Natural killer cell (primary cell): Measurements from ENCODE around the gene CFL1. TPM values are rescaled to one million over a fixed set of nuclear protein-coding genes. Genes with fewer than 3 reads are reported as not detected.

ENCODE experiments used
- ATAC-seq, 3 donors: fragments of 150-1000 bp in 2 of 3; fragments of 200-7000 bp in 1 of 3; cut with Tn5 transposase; 1 replicate in 1 of 3; 2 replicates in 2 of 3; pipeline ENCODE4 v1.10.0; 2021; ENCODE audit warnings: mild to moderate bottlenecking in 2 of 3, moderate library complexity in 2 of 3
- DNase-seq, 2 donors: peaks; one replicate each; pipeline versions ENCODE4 v3.0.0 to v3.0.0-alpha.2; 2013 to 2021; ENCODE audit warnings: mixed read lengths in 1 of 2
- H3K27ac ChIP-seq: one replicate; pipeline ENCODE4 v1.5.1; 2013; ENCODE audit warnings: mild to moderate bottlenecking, low read length
- H3K27me3 ChIP-seq: one replicate; pipeline ENCODE4 v1.6.1; 2013; ENCODE audit warnings: low read length; ENCODE audit not compliant: control insufficient read depth, insufficient read depth
- H3K36me3 ChIP-seq: one replicate; pipeline ENCODE4 v1.6.1; 2013; ENCODE audit warnings: low read length; ENCODE audit not compliant: control insufficient read depth, insufficient read depth
- H3K4me1 ChIP-seq: one replicate; pipeline ENCODE4 v1.6.1; 2013; ENCODE audit warnings: low read length; ENCODE audit not compliant: control insufficient read depth, insufficient read depth
- H3K4me3 ChIP-seq: one replicate; pipeline ENCODE4 v1.5.1; 2013; ENCODE audit warnings: low read length
- H3K9me3 ChIP-seq: one replicate; pipeline ENCODE4 v1.6.1; 2013; ENCODE audit warnings: low read length; ENCODE audit not compliant: control insufficient read depth, insufficient read depth
- H3K27ac Mint-ChIP-seq, 2 donors: one replicate each; pipeline ENCODE4 v1.8.0; 2022; ENCODE audit warnings: mild to moderate bottlenecking in 2 of 2, mixed read lengths in 2 of 2, moderate library complexity in 1 of 2
- H3K27me3 Mint-ChIP-seq, 2 donors: one replicate each; pipeline ENCODE4 v1.8.0; 2022; ENCODE audit warnings: low read depth in 2 of 2, mixed read lengths in 2 of 2
- H3K36me3 Mint-ChIP-seq: one replicate; pipeline ENCODE4 v1.8.0; 2022; ENCODE audit warnings: mixed read lengths
- H3K4me1 Mint-ChIP-seq, 2 donors: one replicate each; pipeline ENCODE4 v1.8.0; 2022; ENCODE audit warnings: mixed read lengths in 2 of 2
- H3K4me3 Mint-ChIP-seq: one replicate; pipeline ENCODE4 v1.8.0; 2022; ENCODE audit warnings: mild to moderate bottlenecking, moderate library complexity, mixed read lengths
- H3K9me3 Mint-ChIP-seq, 2 donors: one replicate each; pipeline ENCODE4 v1.8.0; 2022; ENCODE audit warnings: mixed read lengths in 2 of 2
- WGBS: methylation state at CpG from one replicate; pipeline ENCODE4 v1.1.7; 2013; ENCODE audit warnings: missing lambda C conversion rate; ENCODE audit not compliant: insufficient coverage; 5-methylcytosine and 5-hydroxymethylcytosine counted together
- intact Hi-C: fragments of 100-400 bp; cut with micrococcal nuclease; formaldehyde crosslinking; loops from one replicate; pipeline ENCODE4 v1.14.2; 2022
- total RNA-seq, 4 donors: library from RNA; stranded (reverse); fragments of 120-200 nt in 1 of 4; gene quantifications; one replicate each; pipeline versions ENCODE4 v1.2.3 to v1.2.4, GENCODE V29; 2013 to 2022
- TF ChIP-seq, protein P1 (sequence below): fragments of 200-600 bp; IDR thresholded peaks from one replicate; pipeline ENCODE4 v1.8.0; 2022; ENCODE audit warnings: antibody characterized with exemption

CFL1 gene
- total RNA-seq, 3 donors from 2014 or later (not counting 1 experiment from before 2014, with no cell fraction given), result 1,035 to 1,220 (median 1,095) TPM

DNA sequence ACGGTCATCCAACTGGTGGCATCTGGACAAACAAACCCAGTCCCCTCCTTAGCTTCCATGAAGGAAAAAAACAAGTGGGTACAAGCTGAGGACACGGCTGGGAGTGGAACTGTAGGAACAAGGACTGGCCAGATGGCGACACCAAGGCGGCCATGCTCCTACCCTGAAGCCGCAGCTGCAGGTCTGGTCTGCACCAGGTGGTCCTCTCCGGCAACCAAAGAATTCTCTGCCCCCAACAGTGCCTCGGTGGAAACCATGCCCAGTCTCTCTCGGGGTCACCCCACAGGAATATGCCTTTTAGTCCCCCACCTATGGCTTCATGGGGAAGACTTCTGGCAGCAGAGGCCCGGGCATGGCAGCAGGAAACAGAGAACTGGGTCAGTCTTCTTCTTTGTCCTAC, 48.5 kb downstream of the CFL1 start:
- Histone ChIP-seq H3K36me3 (no peaks in the 10 kb centered on the region), H3K4me3 (no peak overlapping the region), H3K27ac (no peak overlapping the region), H3K4me1 (no peaks in the 10 kb centered on the region), H3K9me3 (no peaks in the 10 kb centered on the region), H3K27me3 (no peaks in the 10 kb centered on the region)
- Mint-ChIP-seq H3K9me3 (no peaks in the 10 kb centered on the region), H3K4me3 (no peak overlapping the region), H3K4me1 (no peaks in the 10 kb centered on the region), H3K27ac (no peak overlapping the region), H3K27me3 (peaks cover 2 to 9% of the 10 kb centered on the region in 2 donors), H3K36me3 (no peaks in the 10 kb centered on the region)
- DNase-seq, result no peak
- ATAC-seq, result no peak
- intact Hi-C loops, result no loop called here
- 84% methylated on average over 9 of the region's 9 CpGs for WGBS
- TF ChIP-seq, protein P1, sequence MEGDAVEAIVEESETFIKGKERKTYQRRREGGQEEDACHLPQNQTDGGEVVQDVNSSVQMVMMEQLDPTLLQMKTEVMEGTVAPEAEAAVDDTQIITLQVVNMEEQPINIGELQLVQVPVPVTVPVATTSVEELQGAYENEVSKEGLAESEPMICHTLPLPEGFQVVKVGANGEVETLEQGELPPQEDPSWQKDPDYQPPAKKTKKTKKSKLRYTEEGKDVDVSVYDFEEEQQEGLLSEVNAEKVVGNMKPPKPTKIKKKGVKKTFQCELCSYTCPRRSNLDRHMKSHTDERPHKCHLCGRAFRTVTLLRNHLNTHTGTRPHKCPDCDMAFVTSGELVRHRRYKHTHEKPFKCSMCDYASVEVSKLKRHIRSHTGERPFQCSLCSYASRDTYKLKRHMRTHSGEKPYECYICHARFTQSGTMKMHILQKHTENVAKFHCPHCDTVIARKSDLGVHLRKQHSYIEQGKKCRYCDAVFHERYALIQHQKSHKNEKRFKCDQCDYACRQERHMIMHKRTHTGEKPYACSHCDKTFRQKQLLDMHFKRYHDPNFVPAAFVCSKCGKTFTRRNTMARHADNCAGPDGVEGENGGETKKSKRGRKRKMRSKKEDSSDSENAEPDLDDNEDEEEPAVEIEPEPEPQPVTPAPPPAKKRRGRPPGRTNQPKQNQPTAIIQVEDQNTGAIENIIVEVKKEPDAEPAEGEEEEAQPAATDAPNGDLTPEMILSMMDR, result no peak

GRCh38 chr11:65808744-65809341, 49.1 kb downstream of the CFL1 start:
- no peak for DNase-seq
- TF ChIP-seq, protein P1, result no peak
- ATAC-seq, result no peak
- no peak overlapping the region for H3K27ac ChIP-seq
- H3K4me3 ChIP-seq, result no peak overlapping the region
- Mint-ChIP-seq H3K4me3 (no peak overlapping the region), H3K36me3 (no peaks in the 10 kb centered on the region), H3K27me3 (peaks cover 9 to 14% of the 10 kb centered on the region in 2 donors), H3K27ac (no peak overlapping the region), H3K9me3 (no peaks in the 10 kb centered on the region), H3K4me1 (no peaks in the 10 kb centered on the region)
- no peaks in the 10 kb centered on the region for H3K36me3 ChIP-seq
- H3K4me1 ChIP-seq, result no peaks in the 10 kb centered on the region
- H3K9me3 ChIP-seq, result no peaks in the 10 kb centered on the region
- peaks cover 3% of the 10 kb centered on the region for H3K27me3 ChIP-seq
- intact Hi-C loops, result no loop called here
- WGBS, result 84% methylated on average over 20 of the region's 20 CpGs

GRCh38 chr11:65806979-65807378, 51.0 kb downstream of the CFL1 start:
- H3K36me3 ChIP-seq, result no peaks in the 10 kb centered on the region
- H3K4me1 Mint-ChIP-seq, result no peaks in the 10 kb centered on the region
- no peak overlapping the region for H3K27ac Mint-ChIP-seq
- intact Hi-C loops, result no loop called here
- no peaks in the 10 kb centered on the region for H3K9me3 Mint-ChIP-seq
- TF ChIP-seq, protein P1, result no peak
- H3K36me3 Mint-ChIP-seq, result no peaks in the 10 kb centered on the region
- H3K27me3 Mint-ChIP-seq, result peaks cover 22 to 23% of the 10 kb centered on the region in 2 donors
- DNase-seq, result no peak
- H3K4me1 ChIP-seq, result no peaks in the 10 kb centered on the region
- ATAC-seq, result no peak
- peaks cover 7% of the 10 kb centered on the region for H3K27me3 ChIP-seq
- no peak overlapping the region for H3K4me3 ChIP-seq
- WGBS, result 77% methylated on average over 6 of the region's 6 CpGs
- no peaks in the 10 kb centered on the region for H3K9me3 ChIP-seq
- no peak overlapping the region for H3K4me3 Mint-ChIP-seq
- H3K27ac ChIP-seq, result no peak overlapping the region

Other genes with a start within 250 kb of the CFL1 start
- 10 to 100 TPM; 85.3 to 94.5 (median 94.0) TPM for gene MAP3K11, start 244.0 kb downstream of the CFL1 start, total RNA-seq
- gene PCNX3, start 242.4 kb downstream of the CFL1 start, total RNA-seq, result 100 to 1,000 TPM; 101 to 105 (median 102) TPM
- 100 to 1,000 TPM; 520 to 776 (median 743) TPM for gene SIPA1, start 220.1 kb downstream of the CFL1 start, total RNA-seq
- 100 to 1,000 TPM; 319 to 380 (median 338) TPM for gene RELA, start 195.3 kb downstream of the CFL1 start, total RNA-seq
- gene KAT5, start 145.9 kb downstream of the CFL1 start, total RNA-seq, result 100 to 1,000 TPM; 140 to 155 (median 146) TPM
- 10 to 100 TPM; 34.6 to 45.6 (median 38.5) TPM for gene RNASEH2C, start 137.4 kb downstream of the CFL1 start, total RNA-seq
- 10 to 100 TPM; 13.9 to 22.5 (median 21.3) TPM for gene AP5B1, start 77.2 kb downstream of the CFL1 start, total RNA-seq
- gene OVOL1, start 71.1 kb downstream of the CFL1 start, total RNA-seq, result under 1 TPM in 2 of 3 donors, not detected in 1; 0.11 to 0.12 TPM
- 1 to 10 TPM in 1 of 3 donors, under 1 TPM in 2; 0.31 to 2.0 (median 0.54) TPM for gene SNX32, start 24.2 kb downstream of the CFL1 start, total RNA-seq
- 10 to 100 TPM; 71.6 to 93.4 (median 73.6) TPM for gene MUS81, start 2.3 kb upstream of the CFL1 start, total RNA-seq
- 10 to 100 TPM in 1 of 3 donors, 1 to 10 TPM in 2; 6.1 to 13.0 (median 9.8) TPM for gene EFEMP2, start 14.6 kb upstream of the CFL1 start, total RNA-seq
- 1,000 to 10,000 TPM in 1 of 3 donors, 100 to 1,000 TPM in 2; 765 to 1,016 (median 976) TPM for gene CTSW, start 21.7 kb upstream of the CFL1 start, total RNA-seq
- gene FIBP, start 30.3 kb upstream of the CFL1 start, total RNA-seq, result 10 to 100 TPM; 36.5 to 47.9 (median 45.7) TPM
- gene CCDC85B, start 32.5 kb upstream of the CFL1 start, total RNA-seq, result 10 to 100 TPM; 22.6 to 36.1 (median 24.1) TPM
- gene FOSL1, start 42.2 kb upstream of the CFL1 start, total RNA-seq, result 1 to 10 TPM; 3.4 to 9.0 (median 6.8) TPM
- gene C11orf68, start 60.9 kb upstream of the CFL1 start, total RNA-seq, result 10 to 100 TPM; 19.9 to 28.3 (median 20.7) TPM
- gene DRAP1, start 61.2 kb upstream of the CFL1 start, total RNA-seq, result 100 to 1,000 TPM; 114 to 115 (median 115) TPM
- not detected for gene TSGA10IP, start 87.3 kb upstream of the CFL1 start, total RNA-seq
- gene SART1, start 103.6 kb upstream of the CFL1 start, total RNA-seq, result 100 to 1,000 TPM; 103 to 123 (median 115) TPM
- 10 to 100 TPM; 49.9 to 74.2 (median 62.8) TPM for gene EIF1AD, start 144.0 kb upstream of the CFL1 start, total RNA-seq
- gene BANF1, start 144.3 kb upstream of the CFL1 start, total RNA-seq, result 100 to 1,000 TPM in 1 of 3 donors, 10 to 100 TPM in 2; 87.8 to 107 (median 90.4) TPM
- not detected for gene CST6, start 153.8 kb upstream of the CFL1 start, total RNA-seq
- gene CATSPER1, start 168.3 kb upstream of the CFL1 start, total RNA-seq, result 10 to 100 TPM; 12.2 to 16.9 (median 13.3) TPM
- not detected for gene GAL3ST3, start 191.0 kb upstream of the CFL1 start, total RNA-seq
- gene SF3B2, start 194.2 kb upstream of the CFL1 start, total RNA-seq, result 100 to 1,000 TPM; 249 to 269 (median 253) TPM
- 100 to 1,000 TPM; 176 to 204 (median 186) TPM for gene PACS1, start 212.1 kb upstream of the CFL1 start, total RNA-seq